ENCODE results near the gene HES2.
"Not testable (repeated sequence)": the region's sequence is repeated elsewhere in the genome, so short reads cannot be mapped to it uniquely, and the experiment has no call there.

HES2 gene

DNA sequence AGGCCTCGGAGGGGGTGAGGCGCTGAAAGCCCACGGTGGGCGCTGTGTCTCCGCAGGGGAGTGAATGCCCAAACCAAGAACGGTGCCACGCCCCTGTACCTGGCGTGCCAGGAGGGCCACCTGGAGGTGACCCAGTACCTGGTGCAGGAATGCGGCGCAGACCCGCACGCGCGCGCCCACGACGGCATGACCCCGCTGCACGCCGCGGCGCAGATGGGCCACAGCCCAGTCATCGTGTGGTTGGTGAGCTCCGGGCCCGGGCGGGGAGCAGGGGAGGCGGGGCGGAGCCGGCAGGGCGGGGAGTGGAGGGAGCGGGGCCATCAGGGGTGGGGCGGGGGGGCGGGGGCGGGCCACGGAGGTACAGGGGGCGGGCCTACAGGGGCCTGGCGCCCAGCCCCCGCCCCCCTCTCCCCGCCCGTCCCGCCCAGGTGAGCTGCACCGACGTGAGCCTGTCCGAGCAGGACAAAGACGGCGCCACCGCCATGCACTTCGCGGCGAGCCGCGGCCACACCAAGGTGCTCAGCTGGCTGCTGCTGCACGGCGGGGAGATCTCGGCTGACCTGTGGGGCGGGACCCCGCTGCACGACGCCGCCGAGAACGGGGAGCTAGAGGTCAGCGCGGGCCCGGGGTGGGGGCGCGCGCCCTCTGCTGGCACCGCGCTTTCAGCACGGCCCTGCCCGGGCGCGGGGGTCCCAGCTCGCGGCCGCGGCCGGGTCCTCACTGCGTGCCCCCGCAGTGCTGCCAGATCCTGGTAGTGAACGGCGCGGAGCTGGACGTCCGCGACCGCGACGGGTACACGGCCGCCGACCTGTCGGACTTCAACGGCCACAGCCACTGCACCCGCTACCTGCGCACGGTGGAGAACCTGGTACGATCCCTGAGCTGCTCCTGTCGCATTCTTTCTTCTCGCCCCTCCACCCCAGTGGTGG, 20.7 kb upstream of the HES2 start:
- H3K4me3 ChIP-seq (ENCODE audit: low read length): peak overlapping the region; percentile 20
- peak; percentile 14 for DNase-seq (ENCODE audit: low read depth, low spot score)

DNA sequence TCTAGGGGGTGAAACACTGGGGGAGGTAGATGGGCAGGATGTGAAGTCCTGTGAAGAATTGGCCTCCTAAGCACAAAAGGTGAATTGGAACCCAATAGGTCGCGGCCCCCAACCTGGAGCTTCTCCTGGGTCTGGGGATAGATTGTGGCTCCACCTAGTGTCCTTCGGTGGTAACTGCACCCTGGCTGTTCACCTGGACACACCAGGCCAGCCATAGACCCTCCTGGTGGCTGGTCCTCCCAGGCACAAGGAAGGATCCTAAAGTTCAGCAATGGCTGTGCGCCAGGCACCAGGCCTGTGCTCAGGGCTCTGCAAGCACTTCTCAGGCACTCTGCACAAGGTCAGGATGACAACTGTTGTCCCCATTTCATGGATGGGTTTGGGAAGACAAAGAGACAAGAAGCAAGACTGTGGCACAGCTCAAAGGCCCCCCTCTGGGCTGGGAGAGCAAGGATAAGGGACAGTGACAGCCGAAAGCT, 18.4 kb upstream of the HES2 start:
- H3K4me3 ChIP-seq (ENCODE audit: low read length): no peak overlapping the region
- DNase-seq (ENCODE audit: low read depth, low spot score): peak; percentile 48

DNA sequence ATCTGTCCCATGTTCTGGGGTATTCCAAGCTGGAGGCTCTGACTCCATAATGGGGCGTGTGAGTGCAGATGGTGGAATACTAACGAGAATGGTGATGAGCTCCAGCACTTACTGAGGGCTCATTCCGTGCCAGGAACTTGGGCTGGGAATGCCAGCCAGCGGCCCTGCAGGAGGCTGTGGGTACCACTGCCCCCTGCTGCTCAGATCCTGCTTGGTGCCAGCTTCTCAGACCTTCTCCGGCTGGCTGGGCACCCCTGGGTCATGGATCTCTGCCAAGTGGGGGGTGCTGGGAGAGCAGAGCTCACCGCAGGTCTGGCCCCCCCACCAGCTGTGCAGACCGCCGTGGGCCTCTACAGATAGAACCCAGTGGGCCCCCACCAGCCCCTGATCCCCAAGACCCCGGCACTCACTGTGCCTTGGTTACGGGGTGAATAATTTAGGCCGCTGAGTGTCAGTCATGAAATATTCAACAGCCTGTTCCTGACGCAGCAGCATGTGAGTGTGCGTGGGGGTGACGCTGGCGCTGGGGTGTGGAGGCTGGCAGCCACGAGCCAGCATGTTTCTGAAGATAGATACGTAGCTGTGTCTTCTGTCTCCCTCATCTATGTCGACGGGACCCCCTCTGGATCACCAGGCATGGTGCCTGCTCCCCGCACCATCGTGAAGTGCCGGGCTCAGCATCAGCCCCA, 17.4 kb upstream of the HES2 start:
- not testable (repeated sequence) for H3K4me3 ChIP-seq (ENCODE audit: low read length); DNase-seq (ENCODE audit: low read depth, low spot score)

DNA sequence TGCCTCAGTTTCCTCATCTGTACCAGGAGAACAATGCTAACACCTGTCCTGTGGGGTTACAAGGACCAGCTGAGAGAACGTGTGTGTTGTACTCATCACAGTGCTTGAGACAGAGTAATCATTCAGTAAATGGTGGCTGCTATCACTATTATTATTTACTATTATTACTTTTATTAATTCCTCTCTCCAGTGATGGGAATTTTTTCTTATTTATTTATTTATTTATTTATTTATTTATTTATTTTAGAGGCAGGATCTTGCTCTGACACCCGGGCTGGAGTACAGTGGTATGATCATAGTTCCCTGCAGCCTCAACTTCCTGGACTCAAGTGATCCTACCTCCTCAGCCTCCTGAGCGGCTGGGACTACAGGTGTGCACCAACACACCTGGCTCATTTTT, 16.6 kb upstream of the HES2 start:
- not testable (repeated sequence) for DNase-seq (ENCODE audit: low read depth, low spot score); H3K4me3 ChIP-seq (ENCODE audit: low read length)

DNA sequence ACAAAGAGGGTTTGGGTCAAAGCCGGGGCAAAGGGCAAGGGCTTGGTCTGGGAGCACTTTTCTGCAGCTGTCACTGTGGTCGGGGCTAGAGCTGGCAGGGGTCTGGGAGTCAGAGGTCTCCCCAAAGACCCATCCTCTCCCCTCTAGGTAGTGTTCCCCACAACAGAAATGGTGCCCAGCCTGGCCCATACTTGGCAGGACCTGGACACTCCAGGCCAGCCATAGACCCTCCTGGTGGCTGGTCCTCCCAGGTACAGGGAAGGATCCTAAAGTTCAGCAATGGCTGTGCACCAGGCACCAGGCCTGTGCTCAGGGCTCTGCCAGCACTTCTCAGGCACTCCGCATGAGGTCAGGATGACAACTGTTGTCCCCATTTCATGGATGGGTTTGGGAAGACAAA, 15.8 kb upstream of the HES2 start:
- no peak overlapping the region for H3K4me3 ChIP-seq (ENCODE audit: low read length)
- no peak for DNase-seq (ENCODE audit: low read depth, low spot score)

DNA sequence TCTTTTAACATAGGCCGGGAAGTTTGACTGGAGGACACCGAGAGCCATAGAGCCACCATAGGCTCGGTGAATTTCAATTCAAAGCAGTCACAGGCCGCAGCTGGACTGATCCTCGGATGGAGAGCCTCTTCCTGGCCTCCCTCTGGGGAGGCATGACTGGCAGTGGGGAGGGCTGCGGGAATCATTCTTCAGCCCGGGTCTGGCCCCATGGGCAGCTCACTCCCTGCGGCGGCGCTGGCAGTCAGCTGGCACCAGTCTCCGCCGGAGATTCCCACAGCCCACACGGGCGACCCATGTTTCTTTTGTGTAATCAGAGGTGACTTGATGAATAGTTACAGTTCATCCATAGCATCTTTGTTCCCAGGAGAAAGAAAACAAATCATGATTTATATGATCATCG, 15.4 kb upstream of the HES2 start:
- H3K4me3 ChIP-seq (ENCODE audit: low read length): no peak overlapping the region
- no peak for DNase-seq (ENCODE audit: low read depth, low spot score)

DNA sequence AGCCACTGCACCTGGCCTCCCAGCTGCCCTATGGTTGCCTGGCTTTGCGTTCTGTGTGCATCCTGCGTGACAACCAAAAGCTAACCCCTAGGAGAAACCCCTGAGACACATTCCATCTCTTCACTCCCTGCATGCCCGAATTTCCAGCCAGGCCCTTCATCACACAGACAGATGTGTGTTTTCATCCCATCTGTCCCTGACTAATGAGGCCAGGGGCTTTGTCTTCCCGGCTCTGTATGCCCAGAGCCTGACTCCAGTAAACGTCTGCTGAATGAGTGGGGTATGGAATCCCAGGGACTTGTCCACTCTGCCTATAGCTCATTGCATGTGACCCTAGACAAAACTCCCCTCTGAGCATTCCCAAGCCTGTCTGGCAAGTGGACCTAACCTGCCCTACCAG, 14.5 kb upstream of the HES2 start:
- no peak for DNase-seq (ENCODE audit: low read depth, low spot score)
- no peak overlapping the region for H3K4me3 ChIP-seq (ENCODE audit: low read length)

DNA sequence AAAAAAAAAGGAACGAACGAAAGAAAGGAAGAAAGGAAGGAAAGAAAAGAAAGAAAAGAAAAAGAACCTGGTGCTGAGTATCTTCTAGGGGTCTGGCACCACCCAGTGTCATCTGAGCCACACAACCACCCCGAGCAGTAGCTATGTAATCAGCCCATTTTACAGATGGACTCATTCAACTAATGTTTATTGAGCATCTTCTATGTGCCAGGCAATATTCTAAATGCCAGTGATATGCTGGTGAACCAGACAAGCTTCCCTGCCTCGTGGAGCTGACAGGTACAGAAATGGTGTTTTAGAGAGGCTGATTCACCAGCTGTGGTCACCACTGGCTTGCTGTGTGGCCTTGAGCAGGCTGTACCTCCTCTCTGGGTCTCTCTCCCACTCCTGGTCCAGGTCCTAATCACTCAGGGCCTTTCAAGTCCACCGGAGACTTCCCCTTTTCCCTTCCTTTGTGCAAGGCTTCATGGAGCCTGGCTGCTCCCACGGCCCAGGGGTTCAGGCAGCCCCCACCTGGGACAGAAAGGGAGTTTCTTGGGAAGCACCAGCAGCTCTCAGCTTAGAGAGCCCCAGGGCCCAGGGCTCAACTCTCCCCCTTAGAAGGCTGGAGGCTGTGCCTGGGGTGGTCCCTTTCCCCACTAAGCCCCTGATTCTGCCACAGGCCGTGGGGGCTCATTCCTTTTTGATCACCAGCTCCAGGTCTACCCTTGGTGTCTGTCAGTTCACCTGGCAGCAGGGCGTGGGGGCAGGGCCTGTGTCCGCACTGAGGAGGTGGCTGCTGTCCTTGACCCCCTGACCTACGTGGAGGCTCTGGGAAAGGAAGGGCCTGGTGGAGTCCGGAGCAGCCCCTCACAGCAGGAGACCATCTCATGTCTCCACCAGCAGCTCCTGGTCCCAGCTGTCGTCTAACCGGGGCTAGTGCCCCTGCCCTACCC, 12.2 kb upstream of the HES2 start:
- DNase-seq (ENCODE audit: low read depth, low spot score); H3K4me3 ChIP-seq (ENCODE audit: low read length): not testable (repeated sequence)

DNA sequence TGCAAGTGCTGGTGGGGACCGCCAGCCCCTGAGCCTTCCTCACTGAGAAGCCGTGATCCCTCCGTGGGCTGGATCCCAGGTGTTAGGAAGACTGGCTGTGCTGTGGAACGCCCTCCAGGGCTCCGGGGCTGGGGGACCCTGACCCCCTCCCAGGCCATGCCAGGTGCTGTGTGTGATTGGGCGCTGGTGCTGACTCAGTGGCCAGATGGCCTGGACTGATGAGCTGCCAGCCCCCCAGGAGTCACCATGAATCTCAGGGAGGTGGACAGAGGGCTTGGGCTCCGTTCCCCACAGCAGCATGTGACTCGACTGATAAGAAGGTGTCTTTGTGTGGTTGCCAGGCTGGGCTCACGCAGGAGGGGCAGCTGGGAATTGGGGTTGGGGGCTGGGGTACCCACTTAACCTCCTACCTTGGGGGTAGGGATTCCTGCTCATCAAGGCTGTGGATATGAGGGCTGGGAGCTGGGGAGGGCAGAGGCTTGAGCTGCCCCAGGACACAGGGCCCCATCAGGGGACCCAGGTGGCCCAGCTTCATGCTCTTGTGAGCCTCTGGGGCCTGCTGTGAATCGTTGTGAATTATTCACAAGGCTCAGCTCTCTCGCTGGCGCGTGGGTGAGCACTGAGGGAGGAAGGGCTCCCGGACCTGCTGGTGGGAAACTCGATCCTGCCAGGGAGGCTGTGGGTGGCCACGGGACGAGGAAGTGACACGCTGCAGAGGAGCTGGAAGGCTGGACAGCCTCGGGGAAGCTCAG, 10.1 kb upstream of the HES2 start:
- not testable (repeated sequence) for H3K4me3 ChIP-seq (ENCODE audit: low read length); DNase-seq (ENCODE audit: low read depth, low spot score)

DNA sequence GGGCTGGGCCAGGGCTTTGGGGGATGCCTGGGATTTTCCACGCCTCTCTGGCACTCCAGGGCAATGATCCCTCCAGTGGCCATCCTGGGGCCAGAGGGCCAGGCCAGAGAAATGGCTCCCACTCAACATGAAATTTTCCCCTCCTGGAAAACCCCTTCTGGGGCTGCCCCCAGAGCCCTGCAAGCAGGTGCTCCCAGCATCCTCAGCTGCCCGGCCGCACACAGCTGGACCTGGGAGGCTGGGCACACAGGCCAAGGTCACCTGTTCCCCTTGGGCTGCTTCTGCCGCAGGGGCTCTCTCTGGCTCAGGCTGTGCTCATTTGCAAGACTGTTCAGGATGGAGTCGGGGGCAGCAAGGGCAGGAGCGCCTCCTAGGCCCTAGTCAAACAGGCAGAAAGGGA, 8.7 kb upstream of the HES2 start:
- H3K4me3 ChIP-seq (ENCODE audit: low read length); DNase-seq (ENCODE audit: low read depth, low spot score): not testable (repeated sequence)

DNA sequence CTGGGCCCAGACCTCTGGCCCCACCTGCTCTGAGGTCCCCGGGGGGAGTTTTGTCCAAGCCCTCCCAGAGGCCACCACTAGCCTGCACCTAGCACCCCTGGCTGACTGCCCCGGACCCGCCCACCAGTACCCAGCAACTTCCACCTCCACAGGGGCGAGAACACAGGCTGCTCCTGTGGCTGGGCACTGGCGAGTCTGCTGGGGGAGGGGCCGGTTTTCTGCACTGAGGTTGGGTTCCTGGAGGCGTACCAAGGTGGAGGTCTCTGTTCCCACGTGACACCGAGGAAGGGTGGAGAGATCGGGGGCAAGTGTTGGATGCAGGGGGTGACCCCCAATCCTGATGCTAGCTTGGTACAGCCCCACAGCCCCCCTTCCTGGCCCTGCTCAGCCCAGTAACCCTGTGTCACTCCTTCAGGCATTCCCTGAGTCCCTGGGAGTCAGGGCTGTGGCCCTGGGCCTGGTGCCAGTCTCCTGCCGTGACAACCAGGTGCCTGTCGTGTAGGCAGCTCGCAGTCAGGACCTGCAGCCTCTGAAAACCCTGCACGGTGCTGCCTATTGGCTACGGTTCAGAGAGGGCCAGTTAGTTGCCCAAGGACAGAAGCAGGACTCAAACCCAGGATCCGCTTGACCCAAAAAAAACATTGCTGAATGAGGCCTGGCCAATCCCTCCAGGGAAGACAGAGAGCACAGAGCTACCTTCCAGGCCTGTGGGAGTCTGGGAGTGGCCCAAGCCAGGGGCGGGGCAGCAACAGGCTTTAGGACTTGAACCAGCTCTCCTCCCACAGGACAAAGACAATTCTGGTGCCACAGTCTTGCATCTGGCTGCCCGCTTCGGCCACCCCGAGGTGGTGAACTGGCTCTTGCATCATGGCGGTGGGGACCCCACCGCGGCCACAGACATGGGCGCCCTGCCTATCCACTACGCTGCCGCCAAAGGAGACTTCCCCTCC, 8.0 kb upstream of the HES2 start:
- no peak overlapping the region for H3K4me3 ChIP-seq (ENCODE audit: low read length)
- DNase-seq (ENCODE audit: low read depth, low spot score): no peak

DNA sequence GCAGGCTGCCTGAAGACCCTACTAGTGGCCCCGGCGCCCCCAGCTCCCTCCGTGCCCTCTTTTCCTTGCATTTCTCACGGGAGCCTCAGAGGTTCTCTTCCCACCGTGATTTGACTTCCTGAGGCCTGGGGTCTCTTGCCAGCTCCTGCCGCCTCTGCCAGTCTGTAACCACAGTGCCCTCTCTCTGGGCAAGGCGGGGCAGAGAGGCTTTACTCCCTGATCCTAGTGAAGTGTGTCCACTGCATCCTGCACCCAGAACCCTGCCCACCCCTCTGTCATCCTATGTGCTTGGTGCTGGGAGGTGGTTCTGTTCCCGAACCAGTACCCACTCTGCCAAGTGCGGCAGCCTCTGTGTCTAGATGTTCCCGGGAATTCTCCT, 7.2 kb upstream of the HES2 start:
- H3K4me3 ChIP-seq (ENCODE audit: low read length): no peak overlapping the region
- DNase-seq (ENCODE audit: low read depth, low spot score): no peak

DNA sequence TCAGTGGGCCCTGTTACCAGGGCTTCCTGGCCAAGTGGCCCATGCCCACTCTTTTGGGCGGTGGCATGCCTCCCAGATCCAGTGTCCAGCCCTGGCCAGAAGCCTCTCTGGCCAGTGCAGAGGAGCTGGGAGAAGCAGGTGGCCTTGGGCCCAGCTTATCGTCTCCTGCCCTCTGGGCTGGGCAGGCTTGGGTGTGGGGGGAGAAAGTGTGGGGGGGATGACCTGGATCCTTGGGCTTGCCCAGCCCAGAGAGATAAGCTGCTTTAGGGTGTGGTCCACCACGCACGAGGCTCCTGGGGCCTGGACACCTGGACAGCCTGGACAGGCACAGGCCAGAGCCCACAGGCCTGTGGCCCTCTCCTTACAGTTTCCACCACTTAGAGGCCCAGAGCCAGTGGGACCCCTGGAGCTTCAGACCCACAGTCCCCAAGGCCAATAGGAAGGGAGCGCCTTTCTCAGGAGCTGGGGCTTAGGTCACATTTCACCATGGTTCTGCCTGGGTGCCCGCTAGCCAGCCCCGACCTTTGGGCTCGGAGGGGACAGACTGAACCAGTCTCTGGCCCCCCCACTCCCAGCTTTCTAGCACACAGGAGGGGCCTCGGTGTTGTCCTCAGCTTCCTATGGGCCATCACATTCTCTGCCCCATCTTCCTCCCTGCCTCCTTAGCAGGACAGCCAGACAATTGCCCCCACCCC, 6.7 kb upstream of the HES2 start:
- no peak for DNase-seq (ENCODE audit: low read depth, low spot score)
- no peak overlapping the region for H3K4me3 ChIP-seq (ENCODE audit: low read length)

DNA sequence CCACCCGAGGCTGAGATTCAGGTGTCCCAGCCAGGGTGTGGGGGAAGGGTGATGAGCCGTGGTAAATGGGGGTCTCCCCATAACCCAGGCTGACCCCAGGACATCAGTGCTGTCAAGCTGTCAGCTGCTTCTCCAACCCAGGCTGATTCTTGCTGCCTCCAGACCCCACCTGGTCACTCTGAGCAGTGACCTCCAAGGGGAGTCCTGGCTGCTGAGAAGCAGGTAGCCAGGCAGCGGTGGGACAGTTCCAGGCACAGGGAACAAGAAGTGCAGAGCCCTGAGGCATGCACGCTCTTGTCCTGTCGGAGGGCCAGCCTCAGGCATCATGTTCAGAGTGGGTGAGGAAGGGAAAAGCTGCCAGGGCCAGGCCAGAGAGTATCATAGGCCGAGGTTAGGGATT, 5.9 kb upstream of the HES2 start:
- DNase-seq (ENCODE audit: low read depth, low spot score): no peak
- H3K4me3 ChIP-seq (ENCODE audit: low read length): no peak overlapping the region

DNA sequence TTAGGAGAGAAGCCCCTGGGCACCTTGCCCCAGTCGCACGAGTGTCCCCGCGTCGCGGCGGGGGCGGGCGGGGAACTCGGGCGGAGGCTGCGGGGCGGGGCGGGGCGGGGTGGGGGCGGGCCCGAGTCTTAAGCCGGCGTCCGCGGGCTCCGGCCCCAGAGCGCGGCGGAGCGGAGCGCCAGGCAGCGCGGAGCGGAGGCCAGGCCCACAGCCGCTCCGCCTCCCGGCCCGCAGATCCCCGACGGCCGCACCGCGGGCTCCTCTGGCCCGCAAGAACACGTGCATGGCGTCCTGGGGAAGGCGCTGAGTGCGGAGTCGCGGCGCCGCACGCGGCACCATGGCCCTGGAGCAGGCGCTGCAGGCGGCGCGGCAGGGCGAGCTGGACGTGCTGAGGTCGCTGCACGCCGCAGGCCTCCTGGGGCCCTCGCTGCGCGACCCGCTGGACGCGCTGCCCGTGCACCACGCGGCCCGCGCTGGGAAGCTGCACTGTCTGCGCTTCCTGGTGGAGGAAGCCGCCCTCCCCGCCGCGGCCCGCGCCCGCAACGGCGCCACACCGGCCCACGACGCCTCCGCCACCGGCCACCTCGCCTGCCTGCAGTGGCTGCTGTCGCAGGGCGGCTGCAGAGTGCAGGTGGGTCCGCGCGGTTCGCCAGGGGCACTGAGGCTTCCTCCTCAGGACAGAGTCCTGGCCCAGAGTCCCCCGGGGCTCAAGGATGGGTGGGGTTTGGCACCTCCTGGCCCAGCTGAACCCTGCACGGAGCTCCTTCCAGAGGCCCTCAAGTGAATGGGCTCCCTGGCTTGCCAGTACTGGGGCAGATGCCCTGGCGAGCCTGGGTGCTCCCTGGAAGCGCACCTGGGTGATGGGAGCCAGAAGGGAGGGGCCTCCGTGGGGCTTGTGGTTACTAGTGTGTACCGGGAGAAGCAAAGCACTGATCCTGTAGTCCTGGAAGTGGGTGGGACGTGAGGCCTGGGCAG, 5.2 kb upstream of the HES2 start, which contains the start of gene ESPN:
ESPN (plus strand) TSS at position 158 of the 975 bp plus-strand sequence; CDS start at position 338, 180 bp downstream.
- no peak within 1 kb of the TSS for H3K4me3 ChIP-seq (ENCODE audit: low read length)
- no peak for DNase-seq (ENCODE audit: low read depth, low spot score)

DNA sequence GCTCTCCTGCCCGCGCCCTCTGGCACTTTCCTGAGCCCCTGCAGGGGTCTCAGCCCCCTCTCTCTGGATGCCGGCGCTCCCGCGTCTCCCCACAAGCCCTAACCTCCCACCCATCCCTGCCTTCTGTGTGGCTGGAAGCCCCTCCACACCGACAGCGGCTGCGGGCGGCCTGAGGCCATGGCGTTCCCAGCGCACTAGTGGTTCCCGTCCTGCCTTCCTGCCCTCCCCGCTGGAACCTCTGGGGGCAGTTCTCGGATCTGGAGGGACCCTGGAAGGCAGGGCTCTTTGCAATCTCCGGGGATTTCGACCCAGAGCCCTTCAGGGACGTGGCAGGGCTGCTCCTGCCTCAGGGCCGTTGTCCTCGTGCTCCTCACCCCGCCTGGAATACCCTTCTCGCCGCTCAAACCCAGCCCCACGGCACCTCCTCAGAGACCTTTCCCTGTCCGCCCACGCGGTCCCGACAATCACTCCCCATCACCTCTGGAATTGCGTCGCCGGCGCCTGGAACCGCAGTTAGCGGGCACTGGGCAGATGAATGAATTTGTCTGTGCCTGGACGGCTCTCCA, 4.4 kb upstream of the HES2 start:
- DNase-seq (ENCODE audit: low read depth, low spot score): no peak
- no peak overlapping the region for H3K4me3 ChIP-seq (ENCODE audit: low read length)

All from Jurkat, Clone E6-1 (cell line).